ENCODE measurements around the gene LRMDA. TPM values are rescaled to one million over a fixed set of nuclear protein-coding genes. Genes with fewer than 3 reads are reported as not detected.

The LRMDA gene
- total and polyA plus RNA-seq, 2 donors (not counting 3 experiments of a cell fraction or from before 2014, with no cell fraction given) = 9.7 to 18.0 TPM

GRCh38 chr10:76469675-76470074, 1038.3 kb downstream of the LRMDA start:
- POLR2A ChIA-PET = interaction anchor here (0.7 kb wide), 1 partner anchor 90 kb away, joined by 3 read pairs; no protein-coding TSS in a partner anchor
- BruUV-seq (replicated peaks) = no TSS peak
- Histone ChIP-seq H3K79me2 (ENCODE audit: control insufficient read depth, insufficient read depth, low read length) (no peaks in the 10 kb centered on the region), H3K9me1 (replicated peaks; ENCODE audit: control insufficient read depth, extremely low read depth, insufficient read depth, low read length) (no peaks in the 10 kb centered on the region), H3K27ac (ENCODE audit: insufficient read depth, low read depth, low read length) (no peak overlapping the region), H2AFZ (ENCODE audit: low read depth, low read length) (no peak overlapping the region), H3K27me3 (ENCODE audit: control insufficient read depth in 2 of 2, insufficient read depth in 2 of 2, low read length in 2 of 2) (no peaks in the 10 kb centered on the region), H3K4me1 (ENCODE audit: control insufficient read depth, extremely low read depth, insufficient read depth, low read length) (no peaks in the 10 kb centered on the region), H3K36me3 (ENCODE audit: control insufficient read depth in 2 of 2, extremely low read depth in 1 of 2, insufficient read depth in 2 of 2, low read length in 2 of 2) (no peaks in the 10 kb centered on the region), H3K4me3 (replicated peaks in 1 of 3; ENCODE audit: insufficient read depth in 1 of 3, low read depth in 1 of 3, low read length in 3 of 3) (no peak overlapping the region), H3K9me3 (replicated peaks; ENCODE audit: control insufficient read depth, insufficient read depth, low read length) (no peaks in the 10 kb centered on the region), H3K9ac (replicated peaks; ENCODE audit: extremely low read depth, insufficient read depth, low read length) (no peak overlapping the region), H4K20me1 (replicated peaks; ENCODE audit: control insufficient read depth, extremely low read depth, insufficient read depth, low read length) (no peaks in the 10 kb centered on the region), H3K4me2 (ENCODE audit: insufficient read depth, low read length) (no peak overlapping the region)
- intact Hi-C loops (cut with micrococcal nuclease) (no loop called here), dilution Hi-C loops (cut with MboI; ENCODE audit: extremely low pct_ligation_motif_present, low sequenced_read_pairs) (no loop called here)
- CTCF ChIA-PET = interaction anchor here (1.5 kb wide), 1 partner anchor 11 kb away, joined by 3 read pairs; no protein-coding TSS in a partner anchor
- FAIRE-seq (no peak), DNase-seq (ENCODE audit: low read depth, low spot score) (no peak)
- no peak for TF ChIP-seq POLR2AphosphoS5 (IDR thresholded peaks at IDR 0.05; ENCODE audit: insufficient read depth, low read depth, low read length)
- no peak for TF ChIP-seq FOS (IDR thresholded peaks at IDR 0.05; ENCODE audit: borderline replicate concordance, insufficient read depth, low read length)
- no peak for TF ChIP-seq JUN (IDR thresholded peaks at IDR 0.05; ENCODE audit: borderline replicate concordance, insufficient read depth, insufficient read length, low read depth)
- TF ChIP-seq EZH2 (IDR thresholded peaks at IDR 0.05; ENCODE audit: borderline replicate concordance, low read depth, low read length, severe bottlenecking) = no peak

GRCh38 chr10:76479103-76479790, 1047.8 kb downstream of the LRMDA start:
- ChIA-PET CTCF (no interaction called here), POLR2A (no interaction called here)
- Histone ChIP-seq H3K36me3 (ENCODE audit: control insufficient read depth in 2 of 2, extremely low read depth in 1 of 2, insufficient read depth in 2 of 2, low read length in 2 of 2) (no peaks in the 10 kb centered on the region), H4K20me1 (replicated peaks; ENCODE audit: control insufficient read depth, extremely low read depth, insufficient read depth, low read length) (no peaks in the 10 kb centered on the region), H2AFZ (ENCODE audit: low read depth, low read length) (no peak overlapping the region), H3K27me3 (ENCODE audit: control insufficient read depth in 2 of 2, insufficient read depth in 2 of 2, low read length in 2 of 2) (no peaks in the 10 kb centered on the region), H3K4me3 (replicated peaks in 1 of 3; ENCODE audit: insufficient read depth in 1 of 3, low read depth in 1 of 3, low read length in 3 of 3) (no peak overlapping the region), H3K4me1 (ENCODE audit: control insufficient read depth, extremely low read depth, insufficient read depth, low read length) (no peaks in the 10 kb centered on the region), H3K9me1 (replicated peaks; ENCODE audit: control insufficient read depth, extremely low read depth, insufficient read depth, low read length) (no peaks in the 10 kb centered on the region), H3K4me2 (ENCODE audit: insufficient read depth, low read length) (no peak overlapping the region), H3K9me3 (replicated peaks; ENCODE audit: control insufficient read depth, insufficient read depth, low read length) (no peaks in the 10 kb centered on the region), H3K27ac (ENCODE audit: insufficient read depth, low read depth, low read length) (no peak overlapping the region), H3K9ac (replicated peaks; ENCODE audit: extremely low read depth, insufficient read depth, low read length) (no peak overlapping the region), H3K79me2 (ENCODE audit: control insufficient read depth, insufficient read depth, low read length) (no peaks in the 10 kb centered on the region)
- no peak for FAIRE-seq
- intact Hi-C loops (cut with micrococcal nuclease) (no loop called here), dilution Hi-C loops (cut with MboI; ENCODE audit: extremely low pct_ligation_motif_present, low sequenced_read_pairs) (no loop called here)
- no peak for DNase-seq (ENCODE audit: low read depth, low spot score)
- no TSS peak for BruUV-seq (replicated peaks)
- no peak for TF ChIP-seq POLR2A (IDR thresholded peaks at IDR 0.05; ENCODE audit: low read depth, low read length)
- TF ChIP-seq EZH2 (IDR thresholded peaks at IDR 0.05; ENCODE audit: borderline replicate concordance, low read depth, low read length, severe bottlenecking) = no peak
- TF ChIP-seq FOS (IDR thresholded peaks at IDR 0.05; ENCODE audit: borderline replicate concordance, insufficient read depth, low read length) = no peak
- no peak for TF ChIP-seq MAX (IDR thresholded peaks at IDR 0.05; ENCODE audit: insufficient read depth, insufficient read length)
- TF ChIP-seq MYC (IDR thresholded peaks at IDR 0.05; ENCODE audit: low read depth, low read length) = no peak
- no peak for TF ChIP-seq JUN (IDR thresholded peaks at IDR 0.05; ENCODE audit: borderline replicate concordance, insufficient read depth, insufficient read length, low read depth)
- no peak for TF ChIP-seq POLR2AphosphoS5 (IDR thresholded peaks at IDR 0.05; ENCODE audit: insufficient read depth, low read depth, low read length)
- TF ChIP-seq CTCF (IDR thresholded peaks at IDR 0.05; ENCODE audit: extremely low read depth in 1 of 2, insufficient read depth in 1 of 2, low read depth in 1 of 2, low read length in 2 of 2) = no peak
- TF ChIP-seq GATA2 (IDR thresholded peaks at IDR 0.05; ENCODE audit: insufficient read depth, insufficient read length, low read depth, low read length) = no peak
